ENCODE data around the gene TREML4.
"Not testable (repeated sequence)": the region's sequence is repeated elsewhere in the genome, so short reads cannot be mapped to it uniquely, and the experiment has no call there.

The TREML4 gene, protein sequence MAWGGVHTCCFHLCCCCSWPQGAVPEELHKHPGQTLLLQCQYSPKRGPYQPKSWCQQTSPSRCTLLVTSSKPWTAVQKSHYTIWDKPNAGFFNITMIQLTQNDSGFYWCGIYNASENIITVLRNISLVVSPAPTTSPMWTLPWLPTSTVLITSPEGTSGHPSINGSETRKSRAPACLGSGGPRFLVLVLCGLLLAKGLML

DNA sequence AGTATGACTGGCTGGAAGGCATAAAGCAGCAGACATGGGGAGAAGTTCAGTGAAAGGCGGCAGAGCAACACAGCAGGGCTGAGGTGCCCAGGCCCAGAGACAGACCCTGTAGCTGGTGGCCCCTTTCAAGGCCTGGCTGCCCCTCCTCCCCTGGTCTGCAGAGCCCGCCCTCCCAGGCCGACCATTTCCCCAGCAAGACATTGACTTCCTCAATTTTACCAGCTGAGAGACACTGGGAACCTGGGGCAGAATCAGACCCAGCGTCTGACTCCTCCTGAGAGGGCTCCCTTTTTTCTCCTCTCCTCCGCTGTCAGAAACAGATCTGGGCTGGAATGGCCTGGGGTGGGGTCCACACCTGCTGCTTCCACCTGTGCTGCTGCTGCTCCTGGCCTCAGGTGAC lies at the start of gene TREML4:
TREML4 (plus strand) TSS at position 254 of the 400 bp plus-strand sequence; CDS start at position 333, 79 bp downstream.
- DNase-seq (ENCODE audit: low spot score) = no peak

DNA sequence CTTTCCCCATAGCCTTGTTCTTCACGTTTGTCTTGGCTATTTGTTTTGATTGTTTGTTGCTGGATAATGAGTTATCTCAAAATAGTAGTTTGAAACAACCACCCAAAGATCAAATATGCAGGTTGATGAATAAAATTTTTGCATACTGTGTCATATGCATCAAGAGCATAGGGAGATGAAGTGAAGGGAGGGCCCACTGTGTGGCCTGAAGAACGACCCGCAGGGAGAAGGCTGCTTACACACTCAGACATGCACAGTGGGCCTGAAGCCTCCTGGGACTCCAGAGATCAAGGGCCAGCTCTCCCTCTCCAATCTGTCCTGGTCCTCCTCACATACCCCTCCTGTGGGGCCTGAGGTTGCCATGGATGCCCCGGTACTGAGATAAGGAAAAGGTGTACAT lies 49.0 kb upstream of the TREML4 start:
- no peak for DNase-seq (ENCODE audit: low spot score)

DNA sequence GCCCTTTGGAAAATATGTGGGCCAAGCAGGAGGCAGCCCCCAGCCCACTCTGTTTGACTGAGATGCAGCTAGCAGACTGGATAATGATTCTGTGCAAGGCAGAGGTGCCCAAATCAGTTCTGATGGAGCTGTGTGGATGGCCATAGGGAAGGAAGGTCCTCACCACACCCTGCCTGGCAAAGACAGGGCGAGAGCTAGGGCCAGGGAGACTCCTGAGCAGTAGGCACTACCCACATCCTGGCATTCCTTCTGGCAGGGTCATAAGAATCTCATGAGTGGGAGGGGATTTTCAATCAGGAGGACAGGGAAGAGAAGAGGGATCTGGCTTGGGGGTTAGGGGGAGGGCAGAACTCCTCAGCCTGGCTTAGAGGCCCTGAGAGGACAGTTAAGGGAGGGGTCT lies 46.6 kb upstream of the TREML4 start:
- DNase-seq (ENCODE audit: low spot score) = no peak

DNA sequence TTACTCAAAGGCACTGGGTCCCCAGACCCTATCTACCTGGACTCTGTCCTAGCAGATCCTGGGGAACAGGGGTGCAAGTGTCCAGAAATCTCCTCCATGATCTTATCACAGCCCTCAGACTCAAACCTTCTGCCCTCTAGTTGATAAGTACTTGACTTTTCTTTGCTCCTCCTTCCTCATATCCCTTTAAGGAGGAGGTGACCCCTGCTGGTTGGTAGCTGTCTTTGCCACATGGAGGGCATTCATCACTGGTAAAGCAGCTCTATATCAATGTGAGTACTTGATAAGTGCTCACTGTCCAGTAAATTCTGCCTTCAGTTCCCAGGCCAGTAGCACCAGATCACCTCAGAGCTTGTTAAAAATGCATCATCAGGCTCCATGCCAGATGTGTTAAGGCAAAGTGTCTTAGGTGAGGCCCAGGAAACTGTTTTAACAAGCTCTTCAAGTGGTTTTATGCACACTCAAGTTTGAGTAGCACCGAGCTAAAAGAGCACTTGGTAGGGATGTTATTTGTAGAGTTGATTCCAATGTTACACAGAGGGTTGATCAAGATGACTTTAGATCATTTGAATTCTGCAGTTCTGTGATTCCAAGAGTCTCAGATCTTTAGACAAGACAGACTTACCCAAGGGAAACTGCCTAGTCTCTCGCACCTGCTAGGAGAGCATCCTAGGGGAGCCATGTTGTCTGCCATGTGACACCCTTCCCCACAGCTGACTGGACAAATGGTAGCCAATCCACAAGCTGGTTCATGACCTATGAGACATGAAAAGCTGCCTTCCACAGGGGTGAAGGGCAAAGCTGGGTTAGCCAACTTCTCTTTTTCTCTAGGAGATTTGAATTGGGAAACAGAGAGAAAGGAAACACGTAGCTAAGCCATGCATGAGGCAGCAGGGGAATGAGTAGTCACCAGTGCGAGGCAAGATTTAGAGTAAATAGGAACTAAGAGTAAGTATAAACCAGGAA lies 45.8 kb upstream of the TREML4 start:
- peak; percentile 67 for DNase-seq (ENCODE audit: low spot score)

DNA sequence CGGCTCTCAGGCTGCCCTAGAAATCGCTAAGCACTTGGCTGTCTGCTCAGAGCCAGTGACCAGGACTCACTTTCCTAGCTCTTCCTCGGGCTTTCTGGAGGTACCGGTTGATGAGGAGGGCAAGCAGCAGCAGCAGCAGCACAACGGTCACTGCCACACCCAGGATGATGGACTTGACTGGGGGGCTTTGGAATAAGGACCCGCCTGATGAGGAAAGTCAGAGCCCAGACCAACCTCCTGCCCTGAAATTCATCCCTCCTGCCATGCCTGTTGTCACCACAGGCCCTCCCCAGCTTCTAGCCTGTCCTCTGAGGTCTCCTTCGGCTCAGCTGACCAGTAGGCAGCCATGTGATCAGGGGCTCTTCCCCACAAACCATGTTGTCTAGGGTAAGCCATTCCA lies 43.4 kb upstream of the TREML4 start:
- no peak for DNase-seq (ENCODE audit: low spot score)

DNA sequence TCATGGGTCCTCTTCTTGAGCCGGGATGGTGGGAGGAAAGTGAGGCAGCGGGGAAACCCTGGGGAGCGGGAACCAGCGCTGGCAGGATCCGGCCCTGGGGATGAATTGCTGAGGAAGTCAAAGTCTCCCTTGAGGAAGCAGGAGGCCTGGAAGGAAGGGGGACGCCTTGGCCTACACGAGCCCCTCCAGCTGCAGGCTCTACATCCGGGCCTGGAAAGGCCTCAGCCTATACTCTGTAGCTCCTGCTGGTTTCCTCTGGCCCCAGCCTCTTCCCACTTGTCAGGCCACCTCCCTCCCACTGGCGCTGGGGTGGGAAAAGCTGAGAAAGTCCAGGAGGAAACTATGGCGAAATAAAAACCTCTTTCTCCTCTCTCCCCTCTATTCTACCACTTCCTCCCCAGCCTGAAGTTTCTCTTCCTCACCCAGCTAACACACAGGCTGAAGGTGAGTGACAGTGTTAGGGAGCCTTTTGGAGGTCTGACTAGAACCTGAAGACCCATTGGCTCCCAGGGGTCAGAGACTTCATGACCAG lies 42.1 kb upstream of the TREML4 start:
- DNase-seq (ENCODE audit: low spot score) = no peak

DNA sequence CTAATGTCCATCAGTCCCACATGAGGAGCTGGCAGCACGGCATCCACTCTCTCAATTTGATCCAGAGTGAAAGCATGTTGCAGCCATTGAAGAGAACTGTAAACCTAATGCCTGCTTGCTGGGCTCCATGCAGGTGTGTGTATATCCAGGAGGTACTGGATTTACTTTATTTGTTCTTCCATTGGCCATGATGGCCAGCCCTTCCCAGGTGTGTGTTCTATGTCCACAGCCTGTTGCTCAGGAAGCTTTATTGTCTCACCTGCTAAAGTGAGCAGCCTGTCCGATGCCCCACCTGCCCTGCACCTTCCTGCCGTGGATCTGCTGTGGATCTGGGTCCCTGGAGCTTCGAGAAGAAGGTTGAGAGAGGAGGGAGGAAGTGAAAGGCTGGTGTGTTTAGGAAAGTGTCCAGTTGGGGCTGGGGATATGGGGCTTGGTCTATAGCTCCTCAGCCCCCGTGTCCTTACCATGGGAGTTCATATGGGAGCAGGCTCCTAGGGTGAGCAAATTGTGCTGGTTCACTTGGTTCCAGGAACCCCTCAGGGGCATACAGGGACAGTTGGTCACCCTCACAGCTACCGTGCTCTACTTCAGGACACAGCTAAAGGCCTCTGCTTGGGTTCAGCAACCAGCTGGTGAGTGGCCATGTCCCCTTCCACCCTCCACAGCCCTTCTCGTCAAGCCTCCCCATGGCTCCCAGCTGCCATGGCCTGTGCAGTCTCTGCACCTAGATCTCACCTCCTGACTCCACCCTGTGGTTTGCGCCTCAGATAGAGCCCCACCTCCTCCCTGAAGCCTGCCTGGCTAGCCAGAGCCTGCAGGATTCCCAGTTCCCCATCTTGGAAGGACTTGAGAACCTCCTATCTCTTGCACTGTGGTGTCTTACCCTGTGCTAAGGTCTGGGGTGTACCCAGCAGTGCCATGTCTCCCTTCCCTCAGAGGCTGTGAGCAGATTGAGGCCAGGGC lies 39.9 kb upstream of the TREML4 start:
- DNase-seq (ENCODE audit: low spot score) = no peak

DNA sequence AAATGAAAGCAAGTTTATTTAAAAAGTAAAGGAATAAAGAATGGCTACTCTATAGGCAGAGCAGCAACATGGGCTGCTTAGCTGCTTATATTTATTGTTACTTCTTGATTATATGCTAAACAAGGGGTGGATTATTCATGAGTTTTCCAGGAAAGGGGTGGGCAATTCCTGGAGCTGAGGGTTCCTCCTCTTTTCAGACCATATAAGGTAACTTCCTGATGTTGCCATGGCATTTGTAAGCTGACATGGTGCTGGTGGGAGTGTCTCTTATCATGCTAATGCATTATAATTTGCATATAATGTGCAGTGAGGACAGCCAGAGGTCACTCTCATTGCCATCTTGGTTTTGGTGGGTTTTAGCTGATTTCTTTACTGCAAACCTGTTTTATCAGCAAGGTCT lies 39.1 kb upstream of the TREML4 start:
- not testable (repeated sequence) for DNase-seq (ENCODE audit: low spot score)

DNA sequence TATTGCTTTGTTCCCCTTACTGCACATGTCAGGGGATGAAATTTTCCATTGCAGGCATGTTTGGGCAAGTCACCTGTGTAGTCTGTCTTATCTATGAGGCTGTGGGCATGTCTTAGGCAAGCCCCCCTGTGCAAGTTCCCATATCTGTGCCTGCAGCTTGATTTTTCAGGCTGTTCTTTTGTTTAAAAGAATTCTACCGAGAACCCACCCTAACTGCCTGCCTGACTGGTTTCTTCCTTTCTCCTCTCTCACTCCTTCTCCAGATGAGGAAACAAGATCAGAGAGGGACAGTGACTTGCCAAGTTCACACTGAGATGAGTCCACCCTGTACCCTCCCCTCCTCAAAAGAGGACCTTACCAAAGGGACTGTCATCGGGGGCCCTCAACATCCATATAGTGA lies 38.2 kb upstream of the TREML4 start:
- DNase-seq (ENCODE audit: low spot score) = no peak

DNA sequence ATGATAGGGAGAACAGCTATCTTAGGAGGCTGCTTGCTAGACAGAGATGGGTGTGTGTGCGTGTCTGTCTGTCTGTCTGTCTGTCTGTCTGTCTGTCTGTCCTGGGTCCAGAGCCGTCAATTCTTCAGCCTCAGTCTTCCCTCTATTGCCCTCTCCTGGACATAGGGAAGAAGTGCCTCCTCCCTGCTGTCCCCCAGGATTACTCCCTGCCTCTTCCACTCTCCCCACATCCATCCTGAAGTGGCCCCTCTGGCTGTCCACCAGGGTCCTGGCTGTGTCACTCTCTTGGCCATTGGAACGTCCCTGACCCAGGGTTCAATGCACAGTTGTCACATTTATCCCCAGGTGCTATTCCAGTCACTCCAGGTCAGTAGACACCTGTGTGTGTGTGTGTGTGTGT lies 37.4 kb upstream of the TREML4 start:
- DNase-seq (ENCODE audit: low spot score) = no peak

DNA sequence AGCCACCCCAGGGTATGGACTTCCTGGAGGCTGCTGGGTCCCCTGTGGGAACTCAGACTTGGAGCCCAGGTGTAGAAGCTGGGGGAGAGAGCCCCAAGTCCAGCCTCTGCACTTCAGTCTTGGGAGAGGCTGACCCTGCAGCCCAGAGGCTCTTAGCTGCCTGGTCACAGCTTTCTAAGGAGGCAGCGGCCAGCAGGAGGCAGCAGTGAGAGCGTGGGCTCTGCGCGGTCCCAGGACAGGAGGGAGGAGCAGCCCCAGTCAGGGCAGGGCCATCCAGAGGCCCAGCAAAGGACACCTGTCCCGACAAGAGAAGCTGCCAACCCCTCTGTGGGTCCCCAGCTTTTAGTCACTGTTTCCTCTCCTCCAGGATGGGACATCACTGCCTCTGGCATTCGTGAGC lies 36.6 kb upstream of the TREML4 start:
- peak; percentile 53 for DNase-seq (ENCODE audit: low spot score)

DNA sequence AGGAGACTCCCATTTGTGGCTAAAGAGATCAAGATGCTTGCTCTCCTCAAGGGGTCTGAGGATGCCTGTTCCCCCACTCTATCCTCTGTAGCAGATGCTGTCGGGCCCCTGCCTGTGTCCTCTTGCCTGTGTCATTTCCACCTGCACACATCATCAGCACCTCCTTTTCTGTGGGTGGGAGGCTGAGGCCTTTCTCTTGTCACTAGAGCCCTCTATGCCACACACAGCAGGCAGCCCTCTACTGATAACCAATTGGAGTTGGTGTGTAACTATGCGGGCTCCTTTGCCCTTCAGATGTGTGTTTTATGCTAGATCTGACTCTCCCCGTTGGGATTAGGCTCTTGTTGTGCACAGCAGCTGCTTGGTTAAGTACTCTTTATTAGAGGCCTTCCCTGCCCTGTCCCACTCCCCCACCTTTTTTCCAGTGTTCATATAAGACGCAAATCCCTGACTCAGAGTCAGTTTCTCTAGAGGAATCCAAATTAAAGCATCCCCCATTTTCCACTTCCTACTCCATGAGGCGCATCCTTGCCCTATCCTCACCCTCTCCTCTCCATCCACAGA lies 34.9 kb upstream of the TREML4 start:
- no peak for DNase-seq (ENCODE audit: low spot score)

DNA sequence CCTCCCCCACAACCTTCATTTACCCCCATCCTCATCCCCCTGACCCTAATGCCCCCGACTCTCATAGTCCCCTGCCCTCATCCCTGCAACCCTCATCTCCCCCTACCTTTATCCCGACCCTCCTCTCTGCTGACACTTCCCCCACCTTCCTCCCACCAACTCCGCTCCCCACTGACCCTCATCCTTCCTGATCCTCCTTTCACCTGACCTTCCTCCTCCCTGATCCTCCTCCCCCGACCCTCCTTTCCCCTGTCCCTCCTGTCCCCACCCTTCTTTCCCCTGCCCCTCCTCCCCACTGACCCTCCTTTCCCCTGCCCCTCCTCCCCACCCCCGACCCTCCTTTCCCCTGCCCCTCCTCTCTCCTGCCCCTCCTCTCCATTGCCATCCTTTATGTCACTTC lies 34.3 kb upstream of the TREML4 start:
- DNase-seq (ENCODE audit: low spot score) = no peak

DNA sequence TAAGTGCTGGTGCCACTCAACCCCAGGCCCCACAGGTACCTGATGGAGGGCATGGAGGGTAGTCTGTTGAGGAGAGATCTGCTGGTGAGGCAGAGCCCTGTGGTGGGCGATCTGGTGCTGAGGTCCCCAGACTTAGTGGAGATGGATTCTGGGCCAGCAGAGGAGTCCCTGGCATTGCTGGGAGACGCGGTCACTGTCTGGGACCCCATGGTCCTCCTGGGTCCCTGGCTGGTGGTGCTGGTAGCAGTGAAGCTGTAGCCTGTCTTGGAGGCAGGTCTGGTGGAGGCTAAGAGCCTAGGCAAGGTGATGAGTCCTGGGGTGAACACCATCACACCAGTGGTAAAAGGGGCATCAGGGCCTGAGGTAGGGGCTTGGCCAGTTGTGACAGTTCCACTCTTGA lies 33.8 kb upstream of the TREML4 start:
- no peak for DNase-seq (ENCODE audit: low spot score)

DNA sequence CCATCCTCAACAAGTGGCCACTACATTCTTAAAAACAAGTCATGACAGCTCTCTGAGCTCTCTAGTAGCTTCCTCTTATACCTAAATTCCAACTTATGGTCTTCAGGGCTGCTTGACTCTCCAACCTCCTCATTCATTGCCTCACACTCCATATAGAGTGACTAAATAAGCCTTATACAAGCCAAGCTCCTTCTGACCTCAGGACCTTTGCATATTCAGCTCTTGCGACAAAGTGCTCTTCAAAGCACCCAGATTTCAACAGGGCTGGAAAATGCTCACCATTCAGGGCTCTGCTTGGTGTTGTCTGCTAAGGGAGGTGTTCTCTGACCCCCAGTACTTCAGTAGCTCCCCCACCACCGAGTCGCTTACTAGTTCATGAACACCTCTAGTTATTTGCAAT lies 30.9 kb upstream of the TREML4 start:
- DNase-seq (ENCODE audit: low spot score) = no peak

DNA sequence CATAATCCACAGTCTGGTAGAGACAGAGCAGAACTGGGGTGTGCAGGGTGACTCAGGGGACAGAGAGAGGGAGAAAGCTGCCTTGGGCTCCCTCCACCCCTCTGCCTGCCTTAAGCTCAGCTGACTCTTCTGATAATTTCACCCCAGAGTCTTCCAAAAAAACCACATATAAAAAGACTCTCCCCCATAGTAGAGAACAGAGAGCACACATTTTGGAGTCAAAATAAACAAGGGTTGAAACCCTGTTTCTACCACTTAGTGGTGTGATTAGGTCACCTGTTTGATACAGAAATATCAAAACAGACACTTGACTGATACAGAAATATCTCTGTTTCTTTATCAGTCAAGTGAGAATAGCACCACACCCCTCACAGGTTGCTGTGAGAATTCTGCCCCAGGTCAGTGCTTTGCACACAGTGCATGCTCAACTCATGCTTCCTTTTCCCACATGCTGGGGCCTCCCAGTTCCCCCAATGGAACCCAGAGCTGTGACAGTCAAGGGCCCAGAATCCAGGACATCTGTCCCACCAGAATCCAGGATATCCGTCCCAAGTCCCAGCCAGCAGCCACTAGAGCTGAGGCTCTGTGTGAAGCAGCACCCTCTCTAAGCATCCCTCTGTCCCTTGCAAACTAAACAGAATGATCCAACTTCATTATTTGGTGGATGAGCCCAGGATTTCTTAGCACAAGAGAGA lies 28.4 kb upstream of the TREML4 start:
- DNase-seq (ENCODE audit: low spot score) = no peak

DNA sequence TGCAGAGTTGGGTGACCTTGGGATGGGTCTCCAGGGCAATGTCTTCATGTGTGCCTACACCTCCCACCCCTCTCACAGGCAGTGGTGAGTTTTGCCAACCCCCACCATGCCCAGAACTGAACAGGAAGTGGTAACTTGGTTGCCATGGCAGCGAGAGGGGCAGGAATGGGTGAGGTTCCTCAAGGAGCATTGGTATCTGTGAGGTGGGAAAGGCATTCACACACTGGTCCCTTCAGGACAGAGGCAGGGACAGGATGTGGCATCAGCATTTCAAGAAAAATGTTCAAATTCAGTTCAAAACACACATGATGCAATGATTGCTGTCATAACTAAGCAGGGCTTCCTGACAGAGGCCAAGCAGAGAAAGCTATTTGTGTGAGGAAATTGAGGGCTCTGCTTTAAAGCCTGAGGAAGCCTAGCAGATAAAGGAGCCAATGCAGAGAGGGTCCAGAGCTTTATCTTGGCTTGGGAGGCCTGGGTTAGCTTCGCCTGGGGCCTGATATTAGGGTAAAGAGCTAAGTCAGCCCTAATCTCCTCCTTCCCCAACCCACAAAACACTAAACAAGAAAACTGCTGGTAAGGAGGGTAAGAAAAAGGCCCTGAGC lies 27.8 kb upstream of the TREML4 start:
- DNase-seq (ENCODE audit: low spot score) = no peak

DNA sequence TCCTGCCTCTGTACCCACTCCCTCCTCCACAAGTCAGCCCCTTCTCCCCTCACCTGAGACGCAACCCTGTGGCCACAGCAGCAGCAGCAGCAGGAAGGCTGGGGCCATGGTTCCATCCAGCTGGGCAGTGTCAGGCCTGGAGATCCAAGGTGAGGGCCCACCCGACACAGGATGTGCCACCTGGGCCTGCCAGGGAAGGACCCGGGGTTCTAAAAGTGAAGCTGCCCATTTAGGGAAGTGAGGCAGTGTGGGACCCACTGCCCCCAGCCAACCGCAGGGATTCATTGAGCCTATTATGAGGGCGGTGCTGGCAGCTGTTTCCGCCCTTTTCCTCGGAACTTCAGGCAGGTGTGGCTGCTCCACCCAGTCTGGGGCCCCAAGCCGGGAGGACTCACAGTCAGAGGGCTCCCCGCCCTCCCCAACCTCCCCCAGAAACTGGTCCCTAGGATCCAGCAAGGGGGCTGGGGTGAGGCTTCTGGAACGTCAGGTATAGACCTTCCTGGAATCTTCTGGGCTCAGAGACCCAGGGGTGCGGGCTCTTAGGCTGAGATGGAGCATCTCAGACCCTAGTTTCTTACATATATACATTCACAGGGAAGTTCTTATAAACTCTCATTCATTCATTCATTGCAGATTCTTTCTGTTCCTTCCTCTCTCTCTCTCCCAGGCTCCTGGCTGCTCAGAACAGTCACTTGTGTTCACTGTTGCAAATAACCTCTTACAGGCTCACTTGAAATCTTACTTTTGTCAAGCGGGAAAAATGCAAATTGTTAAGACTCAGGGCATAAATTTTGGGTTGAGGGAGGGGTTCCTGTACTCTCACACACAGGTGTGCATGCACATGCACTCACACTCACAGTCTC lies 27.0 kb upstream of the TREML4 start, which contains the start of gene TREML2:
TREML2 (minus strand) TSS at position 249 of the 863 bp plus-strand sequence; CDS start at position 108, 141 bp downstream.
- DNase-seq (ENCODE audit: low spot score) = no peak

DNA sequence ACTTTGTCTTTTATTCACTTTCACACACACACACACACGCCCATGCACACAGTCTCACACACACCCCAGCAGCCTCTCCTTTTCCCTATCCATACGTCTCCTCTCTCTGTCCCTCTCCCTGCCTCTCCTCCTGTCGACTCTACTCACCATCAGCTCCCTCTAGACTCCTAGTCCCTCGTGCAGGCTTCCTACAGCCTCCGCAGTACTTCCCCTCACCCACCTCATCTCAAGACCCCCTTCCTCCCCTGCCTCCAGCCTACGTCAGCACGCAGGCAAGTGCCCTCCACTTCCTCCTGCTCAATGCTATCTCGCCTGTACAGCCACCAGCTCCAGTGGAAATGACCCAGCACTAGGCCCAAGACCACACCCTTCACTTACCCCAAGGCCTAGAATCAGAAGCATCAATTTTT lies 26.4 kb upstream of the TREML4 start:
- DNase-seq (ENCODE audit: low spot score) = no peak

DNA sequence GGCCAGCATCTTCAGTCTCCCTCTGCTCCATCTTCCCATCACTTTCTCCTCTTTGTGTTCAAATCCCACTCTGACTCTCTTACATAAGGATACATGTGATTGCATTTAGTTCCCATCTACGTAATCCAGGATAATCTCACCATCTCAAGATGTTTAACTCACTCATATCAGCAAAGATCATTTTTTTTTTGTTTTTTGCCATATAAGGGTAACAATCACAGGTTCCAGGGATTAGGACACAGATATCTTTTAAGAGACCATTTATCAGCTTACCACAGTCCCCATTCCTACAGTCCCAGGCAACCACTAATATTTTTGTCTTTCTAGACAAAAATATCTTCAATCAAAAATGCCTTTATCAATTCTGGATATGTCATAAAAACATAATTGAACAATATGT lies 24.0 kb upstream of the TREML4 start:
- DNase-seq (ENCODE audit: low spot score) = no peak
